CD4-positive, alpha-beta T cell treated with Interferon alpha-2 for 1 hour (primary cell): ENCODE data around the gene RNF11.
"Not testable (repeated sequence)": the region's sequence is repeated elsewhere in the genome, so short reads cannot be mapped to it uniquely, and the experiment has no call there.

Experiments
- DNase-seq, 2 donors: peaks; one replicate each; pipeline ENCODE4 v3.0.0-alpha.2; 2020 to 2022

Gene RNF11

GRCh38 chr1:51228471-51228870, 7.6 kb upstream of the RNF11 start:
- not testable (repeated sequence) for DNase-seq

- no peak for DNase-seq
Observed at GRCh38 chr1:51230501-51231078, 5.5 kb upstream of the RNF11 start.

- no peak for DNase-seq
Observed at GRCh38 chr1:51231120-51231519, 5.0 kb upstream of the RNF11 start.

- DNase-seq = no peak
Observed at GRCh38 chr1:51231896-51232295, 4.2 kb upstream of the RNF11 start.

GRCh38 chr1:51234236-51234635, 1.8 kb upstream of the RNF11 start:
- not testable (repeated sequence) for DNase-seq

- DNase-seq = peak; percentile 36 to 71
Observed at GRCh38 chr1:51234721-51235425, 1.2 kb upstream of the RNF11 start.

GRCh38 chr1:51236531-51237350, 668 bp downstream of the RNF11 start:
- peak; percentile 21 to 54 for DNase-seq

- no peak for DNase-seq
Observed at GRCh38 chr1:51237351-51238033, 1.4 kb downstream of the RNF11 start.

- DNase-seq = no peak
Observed at GRCh38 chr1:51238034-51238403, 1.9 kb downstream of the RNF11 start.

GRCh38 chr1:51240084-51240483, 4.0 kb downstream of the RNF11 start:
- no peak for DNase-seq

- no peak for DNase-seq
Observed at GRCh38 chr1:51241119-51241518, 5.0 kb downstream of the RNF11 start.

- DNase-seq = no peak
Observed at GRCh38 chr1:51242546-51242945, 6.5 kb downstream of the RNF11 start.

GRCh38 chr1:51247022-51247421, 10.9 kb downstream of the RNF11 start:
- DNase-seq = no peak

GRCh38 chr1:51247499-51247898, 11.4 kb downstream of the RNF11 start:
- DNase-seq = no peak

GRCh38 chr1:51249445-51249844, 13.4 kb downstream of the RNF11 start:
- no peak for DNase-seq

- DNase-seq = not testable (repeated sequence)
Observed at GRCh38 chr1:51250729-51251128, 14.7 kb downstream of the RNF11 start.

GRCh38 chr1:51251165-51251564, 15.1 kb downstream of the RNF11 start:
- not testable (repeated sequence) for DNase-seq

- no peak for DNase-seq
Observed at GRCh38 chr1:51252366-51252765, 16.3 kb downstream of the RNF11 start.

GRCh38 chr1:51253691-51254090, 17.6 kb downstream of the RNF11 start:
- no peak for DNase-seq

- no peak for DNase-seq
Observed at GRCh38 chr1:51255331-51255730, 19.3 kb downstream of the RNF11 start.

- no peak for DNase-seq
Observed at GRCh38 chr1:51263147-51263877, 27.2 kb downstream of the RNF11 start.

GRCh38 chr1:51264451-51264850, 28.4 kb downstream of the RNF11 start:
- no peak for DNase-seq

- DNase-seq = no peak
Observed at GRCh38 chr1:51265618-51266017, 29.5 kb downstream of the RNF11 start.
